C1 segment of cervical spinal cord (tissue), 14 donors: ENCODE data around the gene HSFX4.
"Not testable (repeated sequence)": the region's sequence is repeated elsewhere in the genome, so short reads cannot be mapped to it uniquely, and the experiment has no call there.

ENCODE experiments used
- DNase-seq, 14 donors: peaks; one replicate each; lab custom pipeline; 2025; lab: John Stamatoyannopoulos, UW

Gene HSFX4

GRCh38 chrX:149929400-149929799 is at the start of gene HSFX4:
Gene HSFX4, plus strand, starts transcription at chrX:149929573. Its CDS starts 72 bp downstream, at chrX:149929645.
- not testable (repeated sequence) for DNase-seq

- DNase-seq = no peak
Measured at GRCh38 chrX:149881081-149881711, 48.2 kb upstream of the HSFX4 start, which contains the start of gene MAGEA8. Gene MAGEA8, plus strand, starts transcription at chrX:149881183. Its CDS starts 3,090 bp downstream, at chrX:149884273.

GRCh38 chrX:149890828-149891227 is 38.5 kb upstream of the HSFX4 start:
- not testable (repeated sequence) for DNase-seq

- DNase-seq = no peak
Measured at GRCh38 chrX:149898554-149898953, 30.8 kb upstream of the HSFX4 start.

GRCh38 chrX:149903889-149904748 is 25.3 kb upstream of the HSFX4 start:
- DNase-seq = no peak

- no peak for DNase-seq
Measured at GRCh38 chrX:149908308-149908707, 21.1 kb upstream of the HSFX4 start.

- DNase-seq = no peak
Measured at GRCh38 chrX:149908727-149909126, 20.6 kb upstream of the HSFX4 start.

- DNase-seq = no peak
Measured at GRCh38 chrX:149909324-149910177, 19.8 kb upstream of the HSFX4 start.

- DNase-seq = no peak
Measured at GRCh38 chrX:149910178-149910695, 19.1 kb upstream of the HSFX4 start.

GRCh38 chrX:149916745-149917392 is 12.5 kb upstream of the HSFX4 start:
- DNase-seq = no peak

GRCh38 chrX:149923836-149924235 is 5.5 kb upstream of the HSFX4 start:
- DNase-seq = not testable (repeated sequence)

GRCh38 chrX:149924434-149924833 is 4.9 kb upstream of the HSFX4 start:
- DNase-seq = not testable (repeated sequence)

- DNase-seq = not testable (repeated sequence)
Measured at GRCh38 chrX:149927245-149927963, 2.0 kb upstream of the HSFX4 start.

GRCh38 chrX:149927964-149928258 is 1.5 kb upstream of the HSFX4 start:
- not testable (repeated sequence) for DNase-seq

GRCh38 chrX:149928635-149929034 is 738 bp upstream of the HSFX4 start:
- DNase-seq = not testable (repeated sequence)

- DNase-seq = not testable (repeated sequence)
Measured at GRCh38 chrX:149931355-149931754, 2.0 kb downstream of the HSFX4 start.

- not testable (repeated sequence) for DNase-seq
Measured at GRCh38 chrX:149932150-149932549, 2.8 kb downstream of the HSFX4 start.

- not testable (repeated sequence) for DNase-seq
Measured at GRCh38 chrX:149932970-149933369, 3.6 kb downstream of the HSFX4 start.

- DNase-seq = not testable (repeated sequence)
Measured at GRCh38 chrX:149933547-149933946, 4.2 kb downstream of the HSFX4 start.

- not testable (repeated sequence) for DNase-seq
Measured at GRCh38 chrX:149937328-149937727, 8.0 kb downstream of the HSFX4 start.
